K562 (cell line): ENCODE measurements around the gene IPO11. TPM values are rescaled to one million over a fixed set of nuclear protein-coding genes. Genes with fewer than 3 reads are reported as not detected.

Experiments used
- ARNT ChIP-seq, 2 experiments: fragments of 450-650 bp; IDR thresholded peaks; 2 replicates each; pipeline ENCODE4 v1.6.1; 2016; ENCODE audit warnings: mild to moderate bottlenecking in 1 of 2
- ATF4 ChIP-seq: fragments of 450-650 bp; formaldehyde crosslinking; IDR thresholded peaks from 2 replicates; pipeline ENCODE4 v1.4.0; 2022; ENCODE audit warnings: mild to moderate bottlenecking, moderate library complexity
- CBX3 ChIP-seq, 2 experiments: IDR thresholded peaks; 1 replicate in 1 of 2; 2 replicates in 1 of 2; pipeline ENCODE4 v1.6.1; 2012; ENCODE audit warnings: inconsistent platforms in 2 of 2, low read length in 2 of 2, borderline replicate concordance in 1 of 2, control low read depth in 1 of 2
- CBX5 ChIP-seq: IDR thresholded peaks from 2 replicates; pipeline ENCODE4 v1.6.1; 2014; ENCODE audit warnings: low read depth, borderline replicate concordance
- DEAF1 ChIP-seq: fragments of 450-650 bp; formaldehyde crosslinking; IDR thresholded peaks from 2 replicates; pipeline ENCODE4 v1.4.0; 2020; ENCODE audit warnings: mild to moderate bottlenecking, moderate library complexity
- ERF ChIP-seq: fragments of 450-650 bp; formaldehyde crosslinking; IDR thresholded peaks from 2 replicates; pipeline ENCODE4 v1.4.0; 2020; ENCODE audit warnings: mild to moderate bottlenecking, mixed read lengths
- FIP1L1 ChIP-seq: fragments of 200-400 bp; formaldehyde crosslinking; IDR thresholded peaks from 2 replicates; pipeline ENCODE4 v1.6.1; 2018; ENCODE audit warnings: mild to moderate bottlenecking, low read depth, low read length; ENCODE audit not compliant: poor library complexity, severe bottlenecking
- FOXA3 ChIP-seq, 2 experiments: fragments of 450-650 bp in 1 of 2; sonication (generic) in 1 of 2; formaldehyde crosslinking; IDR thresholded peaks in 1 of 2; conservative IDR thresholded peaks in 1 of 2; 2 replicates each; pipeline versions ENCODE4 v1.4.0 to v1.8.0; 2020 to 2022; ENCODE audit warnings: mild to moderate bottlenecking in 2 of 2, missing genetic modification reagents in 1 of 2
- HMGN3 ChIP-seq: IDR thresholded peaks from 2 replicates; pipeline ENCODE4 v1.6.1; 2011; ENCODE audit warnings: borderline replicate concordance, low read depth, mild to moderate bottlenecking, mixed read lengths, low read length; ENCODE audit not compliant: insufficient read length; ENCODE audit errors: extremely low read depth
- HNRNPH1 ChIP-seq: fragments of 200-400 bp; formaldehyde crosslinking; optimal IDR thresholded peaks from 2 replicates; pipeline ENCODE3; 2017; ENCODE audit warnings: low read depth, mild to moderate bottlenecking, low read length, moderate library complexity
- HNRNPUL1 ChIP-seq: fragments of 200-400 bp; formaldehyde crosslinking; IDR thresholded peaks from 2 replicates; pipeline ENCODE4 v1.6.1; 2017; ENCODE audit warnings: low read length
- ID3 ChIP-seq, 2 experiments: fragments of 250-450 bp in 1 of 2; fragments of 450-650 bp in 1 of 2; sonication (Bioruptor Pico) in 1 of 2; IDR thresholded peaks; 2 replicates each; pipeline versions ENCODE4 v1.6.1 to v1.8.0; 2016 to 2021; ENCODE audit warnings: mild to moderate bottlenecking in 2 of 2, moderate library complexity in 2 of 2, missing compliant biosample characterization in 1 of 2, missing genetic modification characterization in 1 of 2
- ILF3 ChIP-seq: fragments of 450-650 bp; IDR thresholded peaks from 2 replicates; pipeline ENCODE4 v1.6.1; 2018; ENCODE audit warnings: antibody characterized with exemption, mild to moderate bottlenecking, moderate library complexity, borderline replicate concordance
- IRF2 ChIP-seq: sonication (generic); formaldehyde crosslinking; IDR thresholded peaks from 2 replicates; pipeline ENCODE4 v1.8.1; 2022; ENCODE audit warnings: mild to moderate bottlenecking, missing genetic modification reagents
- MAZ ChIP-seq, 2 experiments: fragments of 450-650 bp in 1 of 2; sonication (generic) in 1 of 2; formaldehyde crosslinking; IDR thresholded peaks in 1 of 2; conservative IDR thresholded peaks in 1 of 2; 2 replicates each; pipeline versions ENCODE4 v1.4.0 to v1.5.0; 2020; ENCODE audit warnings: mild to moderate bottlenecking in 1 of 2, missing genetic modification reagents in 1 of 2
- MYNN ChIP-seq, 2 experiments: sonication (generic); formaldehyde crosslinking in 1 of 2; IDR thresholded peaks; 2 replicates each; pipeline versions ENCODE4 v1.5.0 to v1.6.1; 2016 to 2020; ENCODE audit warnings: antibody characterized with exemption in 1 of 2, missing genetic modification reagents in 1 of 2
- NCOR1 ChIP-seq: fragments of 450-650 bp; IDR thresholded peaks from 2 replicates; pipeline ENCODE4 v1.6.1; 2016; ENCODE audit warnings: mild to moderate bottlenecking, moderate library complexity
- RBM15 ChIP-seq: fragments of 200-400 bp; formaldehyde crosslinking; IDR thresholded peaks from 2 replicates; pipeline ENCODE4 v1.6.1; 2018; ENCODE audit warnings: mild to moderate bottlenecking, low read length, moderate library complexity; ENCODE audit not compliant: insufficient read depth
- RBM25 ChIP-seq: fragments of 200-400 bp; formaldehyde crosslinking; IDR thresholded peaks from 2 replicates; pipeline ENCODE4 v1.6.1; 2018; ENCODE audit warnings: low read length, low read depth, moderate library complexity; ENCODE audit not compliant: severe bottlenecking
- SMARCA4 ChIP-seq: fragments of 450-650 bp; IDR thresholded peaks from 2 replicates; pipeline ENCODE4 v1.6.1; 2016
- TAF1 ChIP-seq: IDR thresholded peaks from 2 replicates; pipeline ENCODE4 v1.6.1; 2011; ENCODE audit warnings: mild to moderate bottlenecking, low read length, moderate library complexity; ENCODE audit not compliant: insufficient read depth, control insufficient read depth, severe bottlenecking; ENCODE audit errors: extremely low read depth
- ZNF124 ChIP-seq: sonication (generic); formaldehyde crosslinking; IDR thresholded peaks from 2 replicates; pipeline ENCODE4 v1.8.1; 2022; ENCODE audit warnings: missing genetic modification reagents
- ZNF24 ChIP-seq: fragments of 450-650 bp; IDR thresholded peaks from 2 replicates; pipeline ENCODE4 v1.6.1; 2016
- ZNF282 ChIP-seq: sonication (generic); formaldehyde crosslinking; IDR thresholded peaks from 2 replicates; pipeline ENCODE4 v1.8.1; 2023; ENCODE audit warnings: missing genetic modification reagents
- ZNF431 ChIP-seq: sonication (generic); formaldehyde crosslinking; IDR thresholded peaks from 2 replicates; pipeline ENCODE4 v1.8.0; 2022; ENCODE audit warnings: mild to moderate bottlenecking, missing genetic modification reagents
- ZNF445 ChIP-seq: fragments of 250-450 bp; sonication (Bioruptor Pico); IDR thresholded peaks from 2 replicates; pipeline ENCODE4 v1.4.0; 2020; ENCODE audit warnings: low read depth, mild to moderate bottlenecking, moderate library complexity
- ZNF668 ChIP-seq: fragments of 250-450 bp; sonication (Bioruptor Pico); IDR thresholded peaks from 2 replicates; pipeline ENCODE4 v1.8.0; 2022; ENCODE audit warnings: mild to moderate bottlenecking, inconsistent platforms
- polyA plus RNA-seq, 8 experiments: library from polyadenylated mRNA; depleted of rRNA in 4 of 8; stranded (reverse) in 5 of 8; unstranded in 3 of 8; fragments of >200 nt; fragmentation: Nextera tagmentation in 2 of 8; fragmentation: Illumina TruSeq in 1 of 8; extraction: Ambion mirVana in 2 of 8; extraction: Trizol in 1 of 8; gene quantifications; 2 replicates each; pipeline versions ENCODE4 v1.2.1 to v1.2.3, GENCODE V29; 2011 to 2014; ENCODE audit warnings: inconsistent platforms in 1 of 8, missing spikeins in 1 of 8
- total RNA-seq, 7 experiments: library from RNA; depleted of rRNA in 6 of 7; stranded (reverse); fragments of >200 nt in 6 of 7; fragmentation: Illumina TruSeq in 2 of 7; extraction: Trizol in 2 of 7; gene quantifications; 2 replicates each; pipeline versions ENCODE4 v1.2.1 to v1.2.3, GENCODE V29; 2011 to 2021; ENCODE audit warnings: low replicate concordance in 1 of 7

The IPO11 gene
- total and polyA plus RNA-seq, 9 of the 15 experiments (the other 6 are each of a cell fraction or from before 2014, with no cell fraction given) = 38.7 to 96.0 (median 70.9) TPM

DNA sequence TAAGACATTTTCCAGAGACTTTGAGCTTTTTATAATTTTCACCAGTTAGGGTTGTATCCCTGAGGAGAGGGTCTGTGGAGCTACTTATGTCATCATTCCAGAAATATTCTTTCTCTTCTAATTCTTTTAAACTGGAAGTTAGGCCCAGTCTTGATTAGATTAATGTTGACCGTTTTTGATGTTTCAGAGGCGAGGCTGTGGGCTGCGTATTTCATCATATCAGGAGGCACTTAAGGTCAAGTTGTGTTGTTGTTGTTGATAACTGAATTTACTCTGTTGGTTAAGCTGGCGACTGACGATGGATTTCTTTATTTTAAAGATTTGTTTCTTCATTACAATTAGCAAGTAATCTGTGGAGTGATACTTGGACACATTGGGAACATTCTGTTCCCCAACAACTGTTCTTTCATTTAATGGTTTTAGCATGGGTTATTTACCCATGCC is 20.1 kb downstream of the IPO11 start (continued):
- no peak for TF ChIP-seq ZNF24
- TF ChIP-seq ERF (CRISPR knock-in tag) = no peak
- TF ChIP-seq ARNT (IDR thresholded peaks at IDR 0.05) = 0 out of 4 replicates have a peak, but pooled peaks of 1 of the 2 experiments have one; percentile 27
- no peak for TF ChIP-seq ID3 (CRISPR knock-in tag; IDR thresholded peaks at IDR 0.05)
- TF ChIP-seq ID3 (tag; IDR thresholded peaks at IDR 0.05) = no peak
- TF ChIP-seq FIP1L1 = no peak
- no peak for TF ChIP-seq TAF1
- TF ChIP-seq ZNF282 (CRISPR knock-in tag) = no peak
- peak in 1 of 2 experiments; percentile 42; a peak in 2 of 4 replicates for TF ChIP-seq FOXA3 (CRISPR knock-in tag; conservative IDR thresholded peaks at IDR 0.05 in 1 of 2, IDR thresholded peaks at IDR 0.05 in 1 of 2)
- TF ChIP-seq HNRNPH1 = no peak
- no peak for TF ChIP-seq DEAF1 (CRISPR knock-in tag)
- TF ChIP-seq RBM25 = no peak
- TF ChIP-seq MAZ (CRISPR knock-in tag; conservative IDR thresholded peaks at IDR 0.05 in 1 of 2, IDR thresholded peaks at IDR 0.05 in 1 of 2) = 0 out of 4 replicates have a peak, but pooled peaks of 1 of the 2 experiments have one; percentile 14
- 0 out of 2 replicates have a peak, but pooled peaks have one; percentile 40 for TF ChIP-seq NCOR1
- TF ChIP-seq CBX5 = no peak
- no peak; the same call in 1 of the 2 replicates for TF ChIP-seq ZNF668 (CRISPR knock-in tag)
- TF ChIP-seq HMGN3 = no peak
- no peak for TF ChIP-seq HNRNPUL1
- no peak for TF ChIP-seq MYNN (IDR thresholded peaks at IDR 0.05)
- TF ChIP-seq MYNN (CRISPR knock-in tag; IDR thresholded peaks at IDR 0.05) = no peak
- TF ChIP-seq ILF3 = no peak
- TF ChIP-seq IRF2 = no peak
- TF ChIP-seq SMARCA4 = peak; percentile 79
- TF ChIP-seq ATF4 (CRISPR knock-in tag) = peak; percentile 91
- no peak for TF ChIP-seq ZNF445 (CRISPR knock-in tag)
- TF ChIP-seq CBX3 (IDR thresholded peaks at IDR 0.05; ENCODE audit: borderline replicate concordance in 1 of 2, low read length in 2 of 2) = no peak
- no peak for TF ChIP-seq RBM15
- no peak for TF ChIP-seq ZNF124 (CRISPR knock-in tag)
- no peak for TF ChIP-seq ZNF431
